SHP77 treated with DMSO at 0.1 percent for 48 hours (cell line): ENCODE measurements around the gene ATP2B1.

Experiments
- DNase-seq: peaks from one replicate; lab custom pipeline; 2025; lab: John Stamatoyannopoulos, UW

The ATP2B1 gene

DNA sequence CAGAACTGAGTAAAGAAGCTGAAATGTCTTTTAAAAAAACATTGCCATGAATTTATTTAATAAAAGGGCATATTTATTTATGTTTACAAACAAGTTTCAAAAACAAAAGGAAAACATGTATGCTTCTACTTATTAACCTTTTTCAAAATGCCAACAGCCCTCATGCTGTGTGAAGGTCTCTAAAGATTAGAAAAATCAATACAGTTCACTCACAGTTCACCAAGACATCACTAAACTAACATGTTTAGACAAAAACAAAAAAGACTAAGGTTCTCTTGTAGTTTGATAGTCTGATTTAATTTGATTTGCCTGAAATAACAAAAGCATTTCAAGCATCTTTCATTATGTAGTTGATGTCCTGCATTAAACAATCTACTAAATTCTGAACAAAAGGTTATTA is 118.9 kb downstream of the ATP2B1 start:
- no peak for DNase-seq

DNA sequence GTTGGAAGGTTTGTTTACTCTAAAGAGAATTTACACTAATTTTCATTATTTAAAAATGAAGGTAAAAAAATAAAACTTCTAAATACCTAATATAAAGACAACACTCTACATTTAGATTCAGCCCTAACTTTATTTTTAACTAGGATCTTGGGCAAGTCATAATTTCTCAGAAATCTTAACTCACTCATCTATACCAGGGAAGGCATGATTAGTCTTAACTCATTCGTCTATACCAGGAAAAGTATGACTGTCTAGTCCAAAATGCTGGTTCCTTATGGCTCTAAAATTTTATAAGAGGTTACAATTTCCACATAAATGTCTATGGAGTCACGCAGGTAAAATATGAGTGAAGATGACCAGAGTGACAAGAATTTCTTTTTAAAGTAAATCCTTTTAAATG is 130.1 kb downstream of the ATP2B1 start:
- DNase-seq, result no peak

DNA sequence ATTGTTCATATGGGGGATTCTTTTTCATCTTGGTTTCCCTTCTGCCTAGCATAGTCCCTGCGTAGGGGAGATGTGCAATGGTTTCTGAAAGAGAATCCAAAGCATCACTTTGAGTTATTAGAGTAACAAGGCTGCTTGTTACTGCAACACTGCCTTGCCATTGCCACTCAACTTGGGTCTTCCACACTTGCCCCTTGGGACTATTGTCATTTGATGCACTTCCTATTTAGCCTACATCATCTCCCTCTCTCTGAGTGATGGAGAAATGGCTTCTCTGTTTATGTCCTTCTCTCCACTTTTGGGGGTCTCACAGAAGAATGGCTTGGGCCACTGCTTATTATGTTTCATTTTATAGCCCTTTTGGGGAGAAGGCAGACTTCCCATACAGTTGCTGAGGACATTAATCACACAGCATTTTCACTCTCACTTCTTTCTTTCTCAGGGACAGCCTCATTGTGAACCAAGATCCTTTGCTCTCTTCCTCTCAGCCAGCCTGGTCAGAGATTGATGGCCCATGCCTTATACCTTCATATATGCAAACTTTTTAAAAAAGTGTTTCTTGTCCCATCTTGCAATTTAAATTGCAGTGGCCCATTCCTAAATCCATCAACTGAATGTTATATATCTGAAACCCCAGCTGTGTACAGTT is 131.9 kb downstream of the ATP2B1 start:
- DNase-seq, result no peak

DNA sequence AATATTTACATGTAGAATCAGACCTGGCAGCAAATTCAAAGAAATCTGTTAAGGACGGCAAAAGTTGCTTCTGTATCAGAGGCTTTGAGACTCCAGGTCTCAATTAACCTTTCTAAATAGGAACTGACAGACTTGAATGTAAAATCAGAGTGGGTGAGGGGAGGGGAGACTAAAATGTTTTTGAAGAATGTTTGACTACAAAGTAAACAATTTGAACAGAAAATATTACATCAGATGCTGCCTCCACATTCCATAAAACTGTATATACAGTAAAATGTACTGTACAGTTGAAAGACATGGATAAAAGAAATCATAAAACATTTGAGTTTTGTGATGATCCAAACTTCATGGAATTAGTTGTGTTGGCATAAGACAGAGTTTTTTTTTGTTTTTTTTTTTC is 133.3 kb downstream of the ATP2B1 start:
- no peak for DNase-seq

DNA sequence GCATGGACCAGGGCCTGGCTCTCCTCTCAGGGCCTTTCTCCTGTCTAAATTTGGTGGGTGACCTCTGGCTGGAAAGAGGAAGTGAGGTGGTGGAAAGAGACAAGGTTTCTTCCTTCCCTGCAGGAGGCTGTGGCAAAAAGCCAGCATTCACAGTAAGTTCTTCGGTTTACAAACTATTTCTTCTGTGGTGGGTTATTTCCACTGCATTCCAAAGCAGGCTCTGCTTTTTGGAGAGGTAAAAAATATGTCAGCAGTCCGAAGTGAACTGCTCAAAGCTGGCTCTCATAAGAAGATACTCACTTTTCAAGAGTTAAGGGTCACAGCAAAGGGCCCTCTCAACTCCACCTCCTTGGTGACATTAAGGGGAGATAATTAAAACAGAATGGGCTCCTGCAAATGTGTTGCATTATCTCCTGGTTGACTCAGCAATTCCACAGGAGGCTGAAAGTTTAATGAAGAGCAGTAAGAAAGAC is 133.9 kb downstream of the ATP2B1 start:
- no peak for DNase-seq

DNA sequence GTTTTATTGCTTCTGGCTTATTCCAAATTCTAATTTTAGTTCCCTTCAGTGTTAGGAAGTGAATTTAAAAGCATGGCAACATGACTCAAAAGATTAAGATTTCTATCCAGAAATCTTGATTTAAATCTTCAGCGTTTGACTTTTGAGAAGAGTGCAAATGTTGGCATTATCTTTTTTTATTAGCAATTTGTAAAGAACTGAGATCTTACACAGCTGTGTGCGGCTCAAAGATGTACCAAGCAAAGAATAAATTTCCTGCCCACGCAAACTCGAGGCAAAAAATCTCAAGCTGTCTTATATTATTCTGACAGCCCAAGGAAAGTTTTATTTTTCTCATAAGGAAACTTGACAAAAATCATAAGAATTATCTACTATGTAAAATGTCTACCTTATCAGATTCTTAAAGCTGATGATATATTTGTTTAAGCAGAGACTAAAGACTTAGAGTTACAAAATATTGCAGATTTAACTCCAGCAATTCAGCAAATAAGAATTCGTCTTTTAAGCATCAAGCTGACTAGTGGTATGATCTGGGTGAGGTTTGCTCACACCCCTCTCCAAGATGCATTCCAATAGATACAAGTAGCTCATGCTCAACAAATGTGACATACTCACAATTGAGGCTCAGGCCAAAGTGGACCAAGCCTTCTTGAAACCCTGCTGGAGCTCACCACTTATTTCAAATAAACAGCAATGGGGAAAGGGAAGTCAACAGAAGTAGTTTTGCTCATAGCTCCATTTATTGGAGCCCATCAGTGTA is 135.4 kb downstream of the ATP2B1 start:
- no peak for DNase-seq

DNA sequence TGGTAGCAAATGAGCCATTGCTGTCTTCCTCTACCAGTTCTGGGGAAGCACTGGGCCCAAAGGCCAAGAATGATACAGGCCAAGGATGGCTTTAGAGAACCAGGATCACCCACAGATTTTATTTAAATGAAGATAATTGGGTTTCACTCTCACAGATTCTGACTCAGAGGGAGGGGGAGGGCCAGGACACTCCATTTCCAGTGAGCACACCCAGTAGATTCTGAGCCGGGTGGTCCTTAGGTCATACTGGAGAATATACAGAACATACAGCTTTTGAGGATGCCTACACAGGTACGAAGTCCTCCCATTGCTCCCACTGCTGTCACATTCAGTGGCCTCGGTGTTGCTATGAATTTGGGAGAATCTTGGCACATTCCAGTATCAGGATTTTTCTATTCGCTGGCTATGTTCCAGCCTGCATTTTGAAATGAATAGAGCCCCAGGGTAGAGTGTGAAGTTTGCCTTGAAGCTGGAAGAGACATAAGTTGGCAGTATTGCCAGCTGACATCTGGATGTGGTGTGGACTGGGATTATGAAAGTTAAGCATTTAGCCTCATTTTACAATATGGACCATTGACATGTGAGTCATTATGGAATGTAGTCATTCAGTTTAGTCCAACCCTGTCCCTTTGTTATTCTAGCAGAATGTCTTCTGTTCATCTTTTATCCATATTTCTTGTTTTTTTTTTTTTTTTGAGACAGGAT is 137.0 kb downstream of the ATP2B1 start:
- DNase-seq, result no peak

DNA sequence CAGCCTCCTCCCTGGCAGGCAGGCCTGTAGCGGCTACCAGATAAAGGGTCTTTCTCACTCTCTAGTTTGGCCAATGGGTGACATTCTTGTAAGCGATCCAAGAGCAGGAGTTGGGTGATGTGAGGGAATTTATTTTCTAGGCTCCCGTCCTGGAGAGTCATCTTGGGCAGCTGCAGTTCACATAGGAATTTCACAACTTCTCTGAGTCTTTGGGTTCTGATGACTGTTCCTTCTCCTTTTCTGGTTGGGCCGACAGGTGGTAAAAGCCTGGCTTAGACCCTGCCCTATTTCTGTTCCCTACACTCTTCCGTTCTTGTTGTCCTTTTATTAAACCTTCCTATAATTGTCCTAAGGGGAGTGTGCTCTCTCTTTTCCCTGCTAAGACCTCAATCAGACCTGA is 140.2 kb downstream of the ATP2B1 start:
- DNase-seq, result no peak

DNA sequence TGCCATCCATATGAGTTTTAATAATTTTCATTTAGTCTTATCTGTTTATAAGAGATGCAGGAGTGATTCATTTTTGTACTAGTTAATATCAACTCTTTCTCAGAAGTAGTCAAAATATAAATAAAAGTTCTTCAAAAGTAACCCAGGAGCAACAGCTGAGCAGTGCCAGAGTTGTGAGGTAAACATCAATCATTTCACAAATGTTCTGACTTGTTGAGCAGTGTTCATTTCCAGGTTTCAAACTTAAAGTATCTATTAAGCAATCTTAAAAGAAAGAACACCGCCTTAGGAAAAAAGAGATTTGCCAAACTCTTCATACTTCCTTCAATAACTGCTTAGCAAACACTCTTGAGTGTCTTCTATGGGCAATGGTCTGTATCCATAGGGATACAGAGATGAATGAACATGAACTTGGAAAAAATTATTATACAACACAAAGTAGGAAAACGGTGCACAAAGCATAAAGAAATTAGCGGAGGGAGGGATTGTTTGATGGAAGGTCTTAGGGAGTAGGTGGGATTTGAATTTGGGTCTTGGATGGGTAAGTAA is 140.9 kb downstream of the ATP2B1 start:
- DNase-seq, result no peak

DNA sequence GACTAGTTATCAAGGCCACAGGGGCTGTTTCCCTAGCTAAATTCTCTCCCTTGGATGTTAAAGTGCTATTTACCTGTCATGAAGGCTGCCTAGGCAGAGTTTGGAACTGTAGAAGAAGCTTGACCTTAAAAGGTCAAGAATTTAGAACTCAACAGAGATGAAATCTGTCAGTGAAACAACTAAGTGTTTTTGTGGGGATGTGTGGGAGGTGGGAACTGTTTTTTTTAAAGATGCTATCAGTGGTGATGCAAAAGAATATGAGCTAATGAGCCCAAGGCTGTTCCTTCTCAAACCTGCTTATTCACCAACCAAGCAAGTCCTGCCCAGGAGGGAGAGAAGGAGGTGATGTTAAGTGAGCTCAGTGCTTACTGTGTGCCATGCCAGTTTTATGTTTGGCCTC is 142.0 kb downstream of the ATP2B1 start:
- no peak for DNase-seq

DNA sequence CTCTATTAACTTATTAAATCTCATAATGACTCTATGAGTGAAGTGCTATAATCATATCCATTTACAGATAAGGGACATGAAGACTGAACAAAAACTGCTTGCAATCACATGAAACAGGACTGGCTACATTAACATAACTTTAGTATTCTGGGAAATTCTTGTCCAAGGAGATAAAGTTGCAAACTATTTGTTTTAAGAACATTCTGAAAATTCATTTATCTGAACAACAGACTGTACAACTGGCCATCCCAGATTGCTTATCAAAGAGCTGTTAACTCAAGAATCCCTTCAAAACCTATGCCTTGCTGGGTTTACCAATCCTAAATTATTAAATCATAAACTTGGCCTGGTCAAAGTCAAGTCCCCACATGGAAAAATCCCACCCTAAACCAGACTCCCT is 143.6 kb downstream of the ATP2B1 start:
- no peak for DNase-seq

DNA sequence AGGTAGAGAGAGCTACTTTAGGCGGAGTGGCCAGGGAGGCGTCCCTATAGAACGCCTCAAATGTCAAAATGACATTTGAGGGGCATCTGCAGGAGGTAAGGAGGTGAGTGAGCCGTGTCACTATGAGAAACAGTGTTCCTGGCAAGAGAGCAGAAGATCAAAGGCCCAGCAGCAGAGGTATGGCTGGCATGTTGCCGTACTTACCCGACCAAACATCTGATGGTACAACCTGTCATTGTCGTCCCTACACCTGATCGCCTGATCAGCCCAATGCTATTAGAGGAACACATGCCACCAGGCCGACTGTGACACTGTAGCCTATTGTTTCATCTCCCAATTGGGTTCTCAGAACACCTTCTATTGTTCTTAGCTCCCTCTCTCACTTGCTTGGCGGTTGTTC is 148.9 kb downstream of the ATP2B1 start:
- DNase-seq, result no peak

DNA sequence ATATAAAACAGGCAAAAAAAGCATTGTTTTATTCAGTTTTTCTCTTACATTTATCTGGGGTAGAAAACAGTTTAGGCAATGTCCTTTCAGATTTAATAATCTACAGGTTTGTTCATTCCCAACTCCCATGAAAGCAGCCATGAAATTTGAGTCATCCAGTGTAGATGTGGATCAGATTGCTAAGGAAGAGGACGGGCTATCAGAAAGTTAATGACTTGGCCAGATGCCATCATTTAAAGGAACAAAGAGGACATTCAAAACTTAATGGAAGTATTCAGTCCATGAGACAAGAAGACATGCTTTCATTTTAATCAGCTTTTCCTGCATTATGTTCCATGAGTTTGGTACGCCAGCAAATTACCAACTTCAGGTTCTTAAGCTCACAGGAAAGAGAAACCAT is 151.7 kb downstream of the ATP2B1 start:
- no peak for DNase-seq

DNA sequence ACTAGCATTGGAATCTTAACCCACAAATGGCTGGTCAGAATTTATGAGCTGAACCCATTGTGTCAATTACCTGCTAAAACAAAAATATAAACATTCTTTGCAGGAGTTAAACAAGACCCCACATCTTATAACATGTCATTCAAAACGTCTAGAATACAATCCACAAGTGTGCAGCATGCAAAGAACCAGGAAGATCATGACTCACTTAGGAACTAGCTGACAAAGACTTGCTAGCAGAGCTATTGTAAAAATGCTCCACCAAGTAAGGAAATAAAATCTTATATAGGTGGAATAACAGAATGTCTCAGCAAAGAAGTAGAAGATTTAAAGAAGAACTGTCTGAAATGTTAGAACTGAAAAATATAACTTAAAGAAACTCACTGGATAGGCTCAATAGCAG is 156.3 kb downstream of the ATP2B1 start:
- DNase-seq, result no peak

DNA sequence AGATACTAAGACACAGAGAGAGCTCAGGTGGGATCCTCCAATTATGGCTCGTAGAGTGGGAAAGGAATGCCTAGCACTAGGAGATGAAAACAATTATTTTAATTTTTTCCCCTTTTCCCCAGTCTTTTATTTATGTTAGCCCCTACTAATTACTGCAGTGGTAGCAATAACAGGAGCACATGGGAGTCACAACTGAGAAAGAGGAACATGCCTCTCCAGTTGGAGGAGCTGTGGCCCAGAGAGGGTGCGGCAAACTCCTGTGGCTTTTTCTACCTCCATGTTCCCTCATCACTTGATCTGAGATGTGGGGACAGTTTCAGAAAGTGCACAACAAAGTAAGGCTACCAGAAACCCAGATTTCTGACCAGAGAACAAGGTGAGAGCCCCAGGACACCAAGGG is 156.9 kb downstream of the ATP2B1 start:
- DNase-seq, result no peak

DNA sequence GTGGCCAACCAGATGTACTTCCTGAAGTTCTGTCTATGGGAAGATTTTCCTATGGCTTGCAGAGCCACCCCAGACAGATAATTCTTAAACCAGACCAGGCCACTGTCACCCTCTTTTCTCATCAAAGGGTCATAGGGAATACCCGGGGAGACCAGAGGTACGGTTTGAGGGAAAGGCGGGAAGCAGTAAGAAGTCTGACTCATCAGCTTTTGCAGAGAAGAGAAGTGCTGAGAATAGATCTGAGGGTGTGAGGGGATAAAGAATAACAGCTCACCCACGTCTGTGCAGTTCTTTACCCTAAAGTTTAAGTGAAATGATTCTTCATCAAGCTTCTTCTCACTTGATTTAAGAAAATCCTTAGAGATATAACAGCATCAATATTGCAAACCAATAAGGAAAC is 161.5 kb downstream of the ATP2B1 start:
- DNase-seq, result no peak

DNA sequence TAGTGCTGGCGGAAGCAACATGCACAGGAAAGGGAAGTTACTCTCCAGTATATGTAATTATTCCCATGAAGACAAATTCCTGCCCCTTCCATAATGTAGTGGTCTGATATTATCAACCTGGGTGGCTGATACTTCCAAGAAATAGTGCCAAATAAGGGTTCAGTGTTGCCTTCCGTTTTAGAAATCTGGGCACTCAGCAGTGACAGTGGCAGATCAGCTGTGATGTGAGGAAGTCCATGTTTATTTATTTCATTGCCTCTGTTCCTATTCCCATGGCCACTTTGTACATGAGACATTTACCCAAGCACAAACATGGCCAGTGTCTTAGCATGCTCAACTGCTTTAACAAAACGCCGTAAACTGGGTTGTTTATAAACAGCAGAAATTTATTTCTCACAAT is 162.5 kb downstream of the ATP2B1 start:
- DNase-seq, result no peak

DNA sequence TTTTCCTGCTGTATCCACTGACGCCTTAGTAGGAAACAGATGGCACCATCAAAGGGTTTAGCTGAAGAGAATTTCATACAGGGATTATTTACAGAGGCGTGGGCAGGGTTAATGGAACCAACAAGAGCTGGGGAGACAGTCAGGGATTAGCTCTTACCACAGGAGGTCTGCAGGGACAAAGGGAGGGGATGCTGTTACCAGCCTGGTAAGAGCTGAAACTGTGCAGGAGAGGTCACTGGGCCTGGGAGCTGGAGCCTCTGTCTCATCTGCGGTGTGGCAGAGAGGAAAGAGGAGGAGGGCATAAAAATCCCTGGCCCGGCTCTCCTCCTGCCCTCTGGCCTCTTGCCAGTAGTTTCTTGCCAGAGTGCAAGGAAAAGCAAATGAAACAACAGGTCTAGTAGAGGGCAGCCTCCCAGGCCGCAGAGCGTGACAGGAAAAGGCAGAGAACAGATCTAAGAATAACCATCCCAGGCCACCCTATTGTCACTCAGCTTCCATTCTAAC is 163.9 kb downstream of the ATP2B1 start:
- peak; percentile 44 for DNase-seq

DNA sequence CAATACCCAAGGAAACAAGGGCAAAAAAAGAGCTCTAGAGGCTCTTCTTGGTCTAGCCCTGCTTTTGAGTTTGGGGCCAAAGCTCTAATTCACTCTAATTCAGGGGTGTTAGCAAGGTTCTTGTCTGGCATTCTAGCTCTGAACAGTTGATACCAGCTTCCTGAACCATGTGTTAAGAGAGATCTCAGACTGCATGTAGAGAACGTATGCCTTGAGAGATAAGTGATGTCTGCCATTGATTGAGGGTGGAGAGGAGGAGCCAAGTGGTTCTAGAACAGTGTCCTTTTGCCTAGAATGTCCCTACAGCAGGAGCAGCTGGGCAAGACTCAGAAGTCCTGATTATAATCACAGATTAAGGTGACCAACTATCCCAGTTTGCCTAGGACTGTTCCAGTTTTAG is 164.6 kb downstream of the ATP2B1 start:
- DNase-seq, result no peak

DNA sequence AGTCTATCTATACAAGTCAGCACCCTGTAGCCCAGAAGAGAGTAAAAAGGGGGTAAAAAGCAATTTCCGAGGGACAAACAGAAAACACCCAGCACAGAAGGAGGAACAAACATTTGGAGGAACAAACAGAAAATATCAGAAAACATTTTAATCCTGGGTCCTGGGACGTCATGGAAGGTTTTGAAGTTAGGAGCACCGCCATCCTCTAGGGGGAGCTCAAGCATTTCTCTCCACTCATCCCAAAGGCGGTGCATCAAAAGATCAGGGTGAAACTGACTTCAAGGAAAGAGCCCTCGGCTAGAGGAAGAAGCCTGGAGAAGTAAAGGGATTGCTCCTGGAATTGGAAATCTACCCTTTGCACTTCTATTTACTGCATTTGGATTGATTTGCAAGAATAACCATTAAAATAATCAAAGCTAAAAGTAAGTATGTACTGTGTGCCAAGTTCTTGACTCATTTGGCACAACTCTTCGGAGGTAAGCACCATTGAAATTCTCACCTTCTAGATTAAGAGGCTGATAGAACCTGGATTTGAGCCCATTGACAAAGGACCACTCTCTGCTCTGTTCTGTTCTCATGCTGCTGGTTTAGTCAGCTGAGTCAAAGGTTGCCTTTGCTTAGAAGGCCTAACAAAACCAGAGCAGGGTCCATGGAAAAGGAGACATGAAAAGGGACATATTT is 165.6 kb downstream of the ATP2B1 start:
- peak; percentile 38 for DNase-seq

DNA sequence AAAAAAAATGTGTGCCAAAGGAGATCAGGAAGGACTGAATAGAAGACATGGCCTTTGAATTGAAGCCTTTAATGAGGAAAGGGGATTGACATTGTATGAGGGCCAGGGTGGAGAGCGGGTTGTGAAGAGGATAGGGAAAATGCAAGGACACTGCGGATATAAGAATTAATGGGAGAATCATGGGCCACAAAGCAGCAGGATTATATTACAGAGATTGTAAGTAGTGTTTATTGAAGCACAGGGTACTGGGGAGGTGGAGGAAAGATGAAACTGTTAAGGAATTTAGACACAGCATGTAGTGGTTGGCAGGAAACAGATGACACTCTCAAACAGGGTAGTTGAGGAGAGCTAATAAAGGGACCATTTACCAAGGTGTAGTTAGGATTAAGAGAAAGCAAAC is 166.4 kb downstream of the ATP2B1 start:
- DNase-seq, result no peak

DNA sequence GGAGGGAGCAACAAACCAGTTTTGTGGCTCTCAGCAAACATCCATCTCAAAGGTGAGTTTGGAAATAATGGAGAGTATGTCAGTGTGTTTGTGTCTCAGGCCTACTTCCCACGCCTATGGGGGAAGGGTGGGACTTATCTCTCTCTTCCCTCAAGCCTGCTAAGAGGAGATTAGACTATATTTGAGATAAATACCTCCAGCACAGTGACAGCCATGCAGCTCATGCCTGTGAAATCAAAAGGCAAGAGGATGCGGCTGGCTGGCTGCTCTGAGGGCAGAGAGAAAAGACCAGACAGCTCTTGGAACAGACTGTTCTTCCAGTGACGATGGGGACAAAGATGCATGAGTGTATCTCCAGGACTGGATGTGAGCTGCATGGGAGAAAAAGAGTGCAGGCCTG is 168.1 kb downstream of the ATP2B1 start:
- DNase-seq, result no peak
